ENCODE results near the gene IRF6.
"Not testable (repeated sequence)": the region's sequence is repeated elsewhere in the genome, so short reads cannot be mapped to it uniquely, and the experiment has no call there.

Gene IRF6

GRCh38 chr1:209822706-209823105, 16.8 kb upstream of the IRF6 start:
- no peak for DNase-seq

GRCh38 chr1:209820986-209821385, 15.0 kb upstream of the IRF6 start:
- no peak for DNase-seq

GRCh38 chr1:209819058-209819457, 13.1 kb upstream of the IRF6 start:
- DNase-seq: no peak

- DNase-seq: no peak
Measured at GRCh38 chr1:209817691-209818090, 11.7 kb upstream of the IRF6 start.

- no peak for DNase-seq
Measured at GRCh38 chr1:209816923-209817322, 11.0 kb upstream of the IRF6 start.

GRCh38 chr1:209815931-209816341, 10.0 kb upstream of the IRF6 start:
- DNase-seq: no peak

GRCh38 chr1:209815490-209815889, 9.5 kb upstream of the IRF6 start:
- DNase-seq: no peak

GRCh38 chr1:209813902-209814301, 8.0 kb upstream of the IRF6 start:
- DNase-seq: no peak

GRCh38 chr1:209810783-209811182, 4.8 kb upstream of the IRF6 start:
- no peak for DNase-seq

- no peak for DNase-seq
Measured at GRCh38 chr1:209809611-209810010, 3.7 kb upstream of the IRF6 start.

GRCh38 chr1:209808059-209808581, 2.2 kb upstream of the IRF6 start:
- no peak for DNase-seq

GRCh38 chr1:209807509-209807908, 1.6 kb upstream of the IRF6 start:
- DNase-seq: no peak

GRCh38 chr1:209805341-209805781, 581 bp downstream of the IRF6 start:
- DNase-seq: no peak

- DNase-seq: no peak
Measured at GRCh38 chr1:209803568-209803967, 2.4 kb downstream of the IRF6 start.

- DNase-seq: no peak
Measured at GRCh38 chr1:209802780-209803152, 3.2 kb downstream of the IRF6 start.

- DNase-seq: no peak
Measured at GRCh38 chr1:209802117-209802779, 3.7 kb downstream of the IRF6 start.

- DNase-seq: no peak
Measured at GRCh38 chr1:209800984-209801834, 4.7 kb downstream of the IRF6 start.

GRCh38 chr1:209797978-209798639, 7.8 kb downstream of the IRF6 start:
- no peak for DNase-seq

- not testable (repeated sequence) for DNase-seq
Measured at GRCh38 chr1:209793711-209794110, 12.2 kb downstream of the IRF6 start.

- DNase-seq: no peak
Measured at GRCh38 chr1:209791920-209792319, 14.0 kb downstream of the IRF6 start.

GRCh38 chr1:209790286-209791193, 15.4 kb downstream of the IRF6 start:
- no peak for DNase-seq

- no peak for DNase-seq
Measured at GRCh38 chr1:209789245-209789644, 16.7 kb downstream of the IRF6 start.

All from NCI-H187 (cell line).